GM12878 (cell line): ENCODE measurements around the gene ABITRAM. TPM values are rescaled to one million over a fixed set of nuclear protein-coding genes. Genes with fewer than 3 reads are reported as not detected.

Source experiments
- ATAC-seq: fragments of 200-7000 bp; cut with Tn5 transposase; 3 replicates; pipeline ENCODE4 v1.9.1; 2020; ENCODE audit warnings: mild to moderate bottlenecking, moderate library complexity
- BruUV-seq: library from RNA; stranded (reverse); fragments of 400-500 nt; replicated peaks from 2 replicates; lab custom pipeline; 2021; lab: Mats Ljungman, UMichigan
- CTCF ChIA-PET: fragments of 300-600 bp; sonication (Branson Sonifier 250); formaldehyde crosslinking; extraction: SDS; loops from one replicate; lab custom pipeline; 2021; ENCODE audit warnings: inconsistent platforms; lab: Yijun Ruan, JAX
- POLR2A ChIA-PET: fragments of 350-600 bp; formaldehyde crosslinking; extraction: SDS; loops from one replicate; lab custom pipeline; 2021; ENCODE audit warnings: inconsistent platforms; lab: Charles Lee
- RAD21 ChIA-PET: fragments of 300-600 bp; sonication (Branson Sonifier 250); formaldehyde crosslinking; loops from one replicate; lab custom pipeline; 2023; ENCODE audit warnings: antibody characterized with exemption; ENCODE audit not compliant: unreplicated experiment; lab: Charles Lee
- SMC1A ChIA-PET: fragments of 300-600 bp; sonication (Branson Sonifier 250); formaldehyde crosslinking; loops from one replicate; lab custom pipeline; 2023; ENCODE audit not compliant: unreplicated experiment, uncharacterized antibody; lab: Charles Lee
- DNase-seq: peaks from one replicate; pipeline ENCODE4 v3.0.0-alpha.2; 2011; ENCODE audit warnings: low read depth, low spot score
- FAIRE-seq: peaks from 3 replicates; lab custom pipeline; 2011; peaks lifted over from hg19 to GRCh38; lab: Jason Lieb, UNC
- H2AFZ ChIP-seq: 2 replicates; pipeline ENCODE4 v1.6.0; 2011; ENCODE audit warnings: low read depth, low read length, control low read depth; ENCODE audit not compliant: control insufficient read depth
- H3K27ac ChIP-seq: 2 replicates; pipeline ENCODE4 v1.5.1; 2011; ENCODE audit warnings: control low read depth; ENCODE audit not compliant: control insufficient read depth, insufficient read depth
- H3K27me3 ChIP-seq, 2 experiments: replicated peaks in 1 of 2; 2 replicates each; pipeline versions ENCODE4 v1.6.0 to v1.6.1; 2011; ENCODE audit warnings: low read length in 1 of 2; ENCODE audit not compliant: control insufficient read depth in 2 of 2, insufficient read depth in 2 of 2
- H3K36me3 ChIP-seq, 2 experiments: 2 replicates each; pipeline ENCODE4 v1.5.1; 2011; ENCODE audit warnings: low read length in 1 of 2; ENCODE audit not compliant: control insufficient read depth in 2 of 2, insufficient read depth in 2 of 2
- H3K4me1 ChIP-seq: 2 replicates; pipeline ENCODE4 v1.6.1; 2011; ENCODE audit warnings: mild to moderate bottlenecking, low read length, moderate library complexity, mixed read lengths; ENCODE audit not compliant: control insufficient read depth, insufficient read depth
- H3K4me2 ChIP-seq: 2 replicates; pipeline ENCODE4 v1.6.0; 2011; ENCODE audit warnings: control low read depth; ENCODE audit not compliant: control insufficient read depth, insufficient read depth
- H3K4me3 ChIP-seq: fragments of 200-600 bp; sonication (generic); 2 replicates; pipeline ENCODE4 v1.5.1; 2016
- H3K79me2 ChIP-seq: 2 replicates; pipeline ENCODE4 v1.6.0; 2011; ENCODE audit warnings: low read length; ENCODE audit not compliant: control insufficient read depth, insufficient read depth
- H3K9ac ChIP-seq: 2 replicates; pipeline ENCODE4 v1.8.0; 2011; ENCODE audit warnings: low read length, control low read depth, mixed read lengths; ENCODE audit not compliant: control insufficient read depth, insufficient read depth
- H3K9me3 ChIP-seq: replicated peaks from 3 replicates; pipeline ENCODE4 v1.5.1; 2011; ENCODE audit warnings: mild to moderate bottlenecking, low read length; ENCODE audit not compliant: control insufficient read depth, insufficient read depth
- H4K20me1 ChIP-seq: 2 replicates; pipeline ENCODE4 v1.6.0; 2011; ENCODE audit not compliant: control insufficient read depth, insufficient read depth
- CEBPB ChIP-seq, 2 experiments: fragments of 150-350 bp in 1 of 2; IDR thresholded peaks; 2 replicates each; pipeline ENCODE4 v1.6.1; 2012 to 2014; ENCODE audit warnings: low read depth in 2 of 2, low read length in 2 of 2, borderline replicate concordance in 1 of 2, inconsistent platforms in 1 of 2
- E2F4 ChIP-seq: IDR thresholded peaks from 2 replicates; pipeline ENCODE4 v1.6.1; 2012; ENCODE audit warnings: low read depth, low read length, improper control_type of control experiment
- EED ChIP-seq: sonication (generic); IDR thresholded peaks from 2 replicates; pipeline ENCODE4 v1.6.1; 2016; ENCODE audit warnings: antibody characterized with exemption, low read depth
- EGR1 ChIP-seq, 2 experiments: IDR thresholded peaks; 1 replicate in 1 of 2; 2 replicates in 1 of 2; pipeline ENCODE4 v1.6.1; 2011 to 2012; ENCODE audit warnings: low read depth in 2 of 2, low read length in 2 of 2, borderline replicate concordance in 1 of 2, mild to moderate bottlenecking in 1 of 2, moderate library complexity in 1 of 2
- FOS ChIP-seq: IDR thresholded peaks from 3 replicates; pipeline ENCODE4 v1.6.1; 2011; ENCODE audit warnings: borderline replicate concordance; ENCODE audit not compliant: insufficient read length; ENCODE audit errors: extremely low read depth
- GATAD2B ChIP-seq: fragments of 450-650 bp; conservative IDR thresholded peaks from 2 replicates; pipeline ENCODE4 v1.6.1; 2017; ENCODE audit warnings: low read depth, mild to moderate bottlenecking, moderate library complexity
- JUNB ChIP-seq: IDR thresholded peaks from 2 replicates; pipeline ENCODE4 v1.6.1; 2016; ENCODE audit warnings: antibody characterized with exemption, mild to moderate bottlenecking
- KDM1A ChIP-seq: fragments of 200-600 bp; sonication (generic); IDR thresholded peaks from 2 replicates; pipeline ENCODE4 v1.6.1; 2016; ENCODE audit warnings: borderline replicate concordance
- RAD21 ChIP-seq: IDR thresholded peaks from 2 replicates; pipeline ENCODE4 v1.6.1; 2011; ENCODE audit warnings: mild to moderate bottlenecking, low read depth, low read length, moderate library complexity; ENCODE audit not compliant: insufficient read depth
- TBL1XR1 ChIP-seq: IDR thresholded peaks from 2 replicates; pipeline ENCODE4 v1.6.1; 2012; ENCODE audit warnings: low read depth, low read length, improper control_type of control experiment
- USF2 ChIP-seq: IDR thresholded peaks from 2 replicates; pipeline ENCODE4 v1.6.1; 2011; ENCODE audit warnings: low read depth, low read length, improper control_type of control experiment, borderline replicate concordance
- ZNF622 ChIP-seq: fragments of 450-650 bp; IDR thresholded peaks from 2 replicates; pipeline ENCODE4 v1.6.1; 2017; ENCODE audit warnings: mild to moderate bottlenecking, inconsistent platforms
- WGBS: methylation state at CpG from one replicate; pipeline ENCODE4 v1.1.6; 2016; ENCODE audit warnings: low lambda C conversion rate; ENCODE audit not compliant: insufficient replicate concordance, insufficient coverage; ENCODE audit errors: missing lambda C conversion rate; 5-methylcytosine and 5-hydroxymethylcytosine counted together
- in situ Hi-C: fragments of 300-500 bp; cut with MboI; formaldehyde crosslinking; loops from 9 replicates; pipeline ENCODE4 v1.14.3; 2018; ENCODE audit warnings: mixed read lengths
- intact Hi-C: fragments of 100-400 bp; cut with micrococcal nuclease; formaldehyde crosslinking; loops from one replicate; pipeline ENCODE4 v1.14.2; 2022; ENCODE audit not compliant: unreplicated experiment
- polyA plus RNA-seq, 11 experiments: library from polyadenylated mRNA; depleted of rRNA in 4 of 11; unstranded in 6 of 11; stranded (reverse) in 5 of 11; fragments of >200 nt; fragmentation: Nextera tagmentation in 4 of 11; fragmentation: Illumina TruSeq in 1 of 11; extraction: Ambion mirVana in 4 of 11; extraction: Trizol in 1 of 11; gene quantifications; 1 replicate in 1 of 11; 2 replicates in 10 of 11; pipeline versions ENCODE4 v1.2.1 to v1.2.3, GENCODE V29; 2011 to 2016; ENCODE audit warnings: inconsistent platforms in 2 of 11, missing spikeins in 2 of 11, low read depth in 1 of 11
- total RNA-seq, 4 experiments: library from RNA; depleted of rRNA in 3 of 4; stranded (reverse); fragments of >200 nt in 3 of 4; fragmentation: Illumina TruSeq in 1 of 4; extraction: Trizol in 1 of 4; gene quantifications; 2 replicates each; pipeline versions ENCODE4 v1.2.1 to v1.2.3, GENCODE V29; 2013 to 2021

ABITRAM gene
- total and polyA plus RNA-seq, 10 of the 15 experiments (the other 5 are each of a cell fraction or from before 2014, with no cell fraction given) = 5.2 to 18.4 (median 10.6) TPM

GRCh38 chr9:108939975-108940374, 5.8 kb downstream of the ABITRAM start:
- FAIRE-seq = no peak
- WGBS = 94% methylated on average over 4 of the region's 4 CpGs
- CTCF ChIA-PET = no interaction called here

More at GRCh38 chr9:108939975-108940374, 5.8 kb downstream of the ABITRAM start:
- ChIA-PET SMC1A (no interaction called here), POLR2A (no interaction called here), RAD21 (no interaction called here)
- no peak for DNase-seq
- ATAC-seq = no peak
- Histone ChIP-seq H3K27ac (no peak overlapping the region), H4K20me1 (no peaks in the 10 kb centered on the region), H3K4me3 (no peak overlapping the region), H3K27me3 (no peaks in the 10 kb centered on the region), H3K79me2 (peaks cover 2% of the 10 kb centered on the region), H3K9ac (no peak overlapping the region), H2AFZ (no peak overlapping the region), H3K4me2 (no peak overlapping the region), H3K36me3 (no peaks in the 10 kb centered on the region; a peak in 3 of 4 replicates), H3K9me3 (no peaks in the 10 kb centered on the region), H3K4me1 (no peaks in the 10 kb centered on the region)
- intact Hi-C loops (loop anchor here (10.0 kb wide), 1 partner anchor 175 kb away; the partner anchor contains the start of gene TMEM245), in situ Hi-C loops (no loop called here)
- BruUV-seq = no TSS peak
- TF ChIP-seq E2F4 = no peak
- no peak for TF ChIP-seq EGR1 (IDR thresholded peaks at IDR 0.05; ENCODE audit: borderline replicate concordance in 1 of 2, low read depth in 2 of 2, low read length in 2 of 2)
- TF ChIP-seq TBL1XR1 = no peak
- no peak for TF ChIP-seq EED
- TF ChIP-seq CEBPB (IDR thresholded peaks at IDR 0.05; ENCODE audit: borderline replicate concordance in 1 of 2, low read depth in 2 of 2, low read length in 2 of 2) = no peak
- no peak for TF ChIP-seq ZNF622
- TF ChIP-seq JUNB = no peak
- no peak for TF ChIP-seq FOS
- no peak for TF ChIP-seq RAD21
- TF ChIP-seq USF2 = no peak
- TF ChIP-seq KDM1A = no peak
- TF ChIP-seq GATAD2B = no peak
